ENCODE results near the gene FAM13C.

Gene FAM13C

GRCh38 chr10:59342000-59342399 lies 20.3 kb downstream of the FAM13C start:
- no peaks in the 10 kb centered on the region for H3K36me3 ChIP-seq (ENCODE audit: control insufficient read depth in 5 of 5, insufficient read depth in 5 of 5, low read length in 5 of 5)
- no peaks in the 10 kb centered on the region for H3K9me3 ChIP-seq (ENCODE audit: control insufficient read depth in 5 of 5, low read length in 5 of 5)
- H3K27me3 ChIP-seq (ENCODE audit: control insufficient read depth in 5 of 5, insufficient read depth in 4 of 5, low read length in 5 of 5) = no peaks in the 10 kb centered on the region
- H3K9ac ChIP-seq (ENCODE audit: low read length in 5 of 5) = no peak overlapping the region
- H3K27ac ChIP-seq (ENCODE audit: low read depth, low read length) = no peak overlapping the region
- no peak overlapping the region for H3K4me3 ChIP-seq (ENCODE audit: low read depth in 1 of 5, low read length in 5 of 5)
- peaks cover 0 to 8% (median 4%) of the 10 kb centered on the region in 5 donors for H3K4me1 ChIP-seq (ENCODE audit: control insufficient read depth in 5 of 5, insufficient read depth in 5 of 5, low read length in 5 of 5)

GRCh38 chr10:59340285-59340684 lies 22.1 kb downstream of the FAM13C start:
- Histone ChIP-seq H3K36me3 (ENCODE audit: control insufficient read depth in 5 of 5, insufficient read depth in 5 of 5, low read length in 5 of 5) (no peaks in the 10 kb centered on the region), H3K4me1 (ENCODE audit: control insufficient read depth in 5 of 5, insufficient read depth in 5 of 5, low read length in 5 of 5) (peaks cover 3 to 19% (median 14%) of the 10 kb centered on the region in 5 donors), H3K27me3 (ENCODE audit: control insufficient read depth in 5 of 5, insufficient read depth in 4 of 5, low read length in 5 of 5) (no peaks in the 10 kb centered on the region), H3K4me3 (ENCODE audit: low read depth in 1 of 5, low read length in 5 of 5) (no peak overlapping the region), H3K27ac (ENCODE audit: low read depth, low read length) (no peak overlapping the region), H3K9ac (ENCODE audit: low read length in 5 of 5) (no peak overlapping the region), H3K9me3 (ENCODE audit: control insufficient read depth in 5 of 5, low read length in 5 of 5) (no peaks in the 10 kb centered on the region)

GRCh38 chr10:59339351-59339750 lies 23.0 kb downstream of the FAM13C start:
- H3K9me3 ChIP-seq (ENCODE audit: control insufficient read depth in 5 of 5, low read length in 5 of 5) = no peaks in the 10 kb centered on the region
- peaks cover 3 to 19% (median 14%) of the 10 kb centered on the region in 5 donors for H3K4me1 ChIP-seq (ENCODE audit: control insufficient read depth in 5 of 5, insufficient read depth in 5 of 5, low read length in 5 of 5)
- no peaks in the 10 kb centered on the region for H3K27me3 ChIP-seq (ENCODE audit: control insufficient read depth in 5 of 5, insufficient read depth in 4 of 5, low read length in 5 of 5)
- no peak overlapping the region for H3K9ac ChIP-seq (ENCODE audit: low read length in 5 of 5)
- H3K36me3 ChIP-seq (ENCODE audit: control insufficient read depth in 5 of 5, insufficient read depth in 5 of 5, low read length in 5 of 5) = no peaks in the 10 kb centered on the region
- no peak overlapping the region for H3K4me3 ChIP-seq (ENCODE audit: low read depth in 1 of 5, low read length in 5 of 5)
- H3K27ac ChIP-seq (ENCODE audit: low read depth, low read length) = no peak overlapping the region

- no peaks in the 10 kb centered on the region for H3K36me3 ChIP-seq (ENCODE audit: control insufficient read depth in 5 of 5, insufficient read depth in 5 of 5, low read length in 5 of 5)
- peak overlapping the region in 1 of 5 donors; percentile 38 for H3K9ac ChIP-seq (ENCODE audit: low read length in 5 of 5)
- no peaks in the 10 kb centered on the region for H3K27me3 ChIP-seq (ENCODE audit: control insufficient read depth in 5 of 5, insufficient read depth in 4 of 5, low read length in 5 of 5)
- no peak overlapping the region for H3K4me3 ChIP-seq (ENCODE audit: low read depth in 1 of 5, low read length in 5 of 5)
- H3K4me1 ChIP-seq (ENCODE audit: control insufficient read depth in 5 of 5, insufficient read depth in 5 of 5, low read length in 5 of 5) = peaks cover 3 to 19% (median 14%) of the 10 kb centered on the region in 5 donors
- H3K27ac ChIP-seq (ENCODE audit: low read depth, low read length) = peak overlapping the region; percentile 39
- no peaks in the 10 kb centered on the region for H3K9me3 ChIP-seq (ENCODE audit: control insufficient read depth in 5 of 5, low read length in 5 of 5)
Observed at GRCh38 chr10:59337201-59337652, 25.1 kb downstream of the FAM13C start.

- Histone ChIP-seq H3K27me3 (ENCODE audit: control insufficient read depth in 5 of 5, insufficient read depth in 4 of 5, low read length in 5 of 5) (no peaks in the 10 kb centered on the region), H3K27ac (ENCODE audit: low read depth, low read length) (peak overlapping the region; percentile 39), H3K36me3 (ENCODE audit: control insufficient read depth in 5 of 5, insufficient read depth in 5 of 5, low read length in 5 of 5) (no peaks in the 10 kb centered on the region), H3K4me3 (ENCODE audit: low read depth in 1 of 5, low read length in 5 of 5) (no peak overlapping the region), H3K9ac (ENCODE audit: low read length in 5 of 5) (no peak overlapping the region), H3K9me3 (ENCODE audit: control insufficient read depth in 5 of 5, low read length in 5 of 5) (no peaks in the 10 kb centered on the region), H3K4me1 (ENCODE audit: control insufficient read depth in 5 of 5, insufficient read depth in 5 of 5, low read length in 5 of 5) (peaks cover 3 to 19% (median 14%) of the 10 kb centered on the region in 5 donors)
Observed at GRCh38 chr10:59336632-59337031, 25.7 kb downstream of the FAM13C start.

- Histone ChIP-seq H3K9me3 (ENCODE audit: control insufficient read depth in 5 of 5, low read length in 5 of 5) (no peaks in the 10 kb centered on the region), H3K4me3 (ENCODE audit: low read depth in 1 of 5, low read length in 5 of 5) (no peak overlapping the region), H3K36me3 (ENCODE audit: control insufficient read depth in 5 of 5, insufficient read depth in 5 of 5, low read length in 5 of 5) (no peaks in the 10 kb centered on the region), H3K9ac (ENCODE audit: low read length in 5 of 5) (no peak overlapping the region), H3K4me1 (ENCODE audit: control insufficient read depth in 5 of 5, insufficient read depth in 5 of 5, low read length in 5 of 5) (peaks cover 3 to 19% (median 14%) of the 10 kb centered on the region in 5 donors), H3K27ac (ENCODE audit: low read depth, low read length) (no peak overlapping the region), H3K27me3 (ENCODE audit: control insufficient read depth in 5 of 5, insufficient read depth in 4 of 5, low read length in 5 of 5) (no peaks in the 10 kb centered on the region)
Observed at GRCh38 chr10:59335497-59335896, 26.9 kb downstream of the FAM13C start.

- Histone ChIP-seq H3K27me3 (ENCODE audit: control insufficient read depth in 5 of 5, insufficient read depth in 4 of 5, low read length in 5 of 5) (no peaks in the 10 kb centered on the region), H3K4me3 (ENCODE audit: low read depth in 1 of 5, low read length in 5 of 5) (no peak overlapping the region), H3K4me1 (ENCODE audit: control insufficient read depth in 5 of 5, insufficient read depth in 5 of 5, low read length in 5 of 5) (peaks cover 3 to 19% (median 14%) of the 10 kb centered on the region in 5 donors), H3K9ac (ENCODE audit: low read length in 5 of 5) (no peak overlapping the region), H3K27ac (ENCODE audit: low read depth, low read length) (no peak overlapping the region), H3K36me3 (ENCODE audit: control insufficient read depth in 5 of 5, insufficient read depth in 5 of 5, low read length in 5 of 5) (no peaks in the 10 kb centered on the region), H3K9me3 (ENCODE audit: control insufficient read depth in 5 of 5, low read length in 5 of 5) (no peaks in the 10 kb centered on the region)
Observed at GRCh38 chr10:59333701-59334100, 28.6 kb downstream of the FAM13C start.

GRCh38 chr10:59332581-59332980 lies 29.8 kb downstream of the FAM13C start:
- no peak overlapping the region for H3K27ac ChIP-seq (ENCODE audit: low read depth, low read length)
- no peak overlapping the region for H3K4me3 ChIP-seq (ENCODE audit: low read depth in 1 of 5, low read length in 5 of 5)
- H3K27me3 ChIP-seq (ENCODE audit: control insufficient read depth in 5 of 5, insufficient read depth in 4 of 5, low read length in 5 of 5) = no peaks in the 10 kb centered on the region
- no peak overlapping the region for H3K9ac ChIP-seq (ENCODE audit: low read length in 5 of 5)
- no peaks in the 10 kb centered on the region for H3K36me3 ChIP-seq (ENCODE audit: control insufficient read depth in 5 of 5, insufficient read depth in 5 of 5, low read length in 5 of 5)
- no peaks in the 10 kb centered on the region for H3K9me3 ChIP-seq (ENCODE audit: control insufficient read depth in 5 of 5, low read length in 5 of 5)
- H3K4me1 ChIP-seq (ENCODE audit: control insufficient read depth in 5 of 5, insufficient read depth in 5 of 5, low read length in 5 of 5) = peaks cover 3 to 15% (median 13%) of the 10 kb centered on the region in 5 donors

- Histone ChIP-seq H3K4me3 (ENCODE audit: low read depth in 1 of 5, low read length in 5 of 5) (no peak overlapping the region), H3K9ac (ENCODE audit: low read length in 5 of 5) (no peak overlapping the region), H3K27ac (ENCODE audit: low read depth, low read length) (no peak overlapping the region), H3K9me3 (ENCODE audit: control insufficient read depth in 5 of 5, low read length in 5 of 5) (no peaks in the 10 kb centered on the region), H3K27me3 (ENCODE audit: control insufficient read depth in 5 of 5, insufficient read depth in 4 of 5, low read length in 5 of 5) (no peaks in the 10 kb centered on the region), H3K36me3 (ENCODE audit: control insufficient read depth in 5 of 5, insufficient read depth in 5 of 5, low read length in 5 of 5) (no peaks in the 10 kb centered on the region), H3K4me1 (ENCODE audit: control insufficient read depth in 5 of 5, insufficient read depth in 5 of 5, low read length in 5 of 5) (peaks cover 3 to 7% (median 6%) of the 10 kb centered on the region in 5 donors)
Observed at GRCh38 chr10:59331661-59332060, 30.7 kb downstream of the FAM13C start.

- Histone ChIP-seq H3K27ac (ENCODE audit: low read depth, low read length) (no peak overlapping the region), H3K27me3 (ENCODE audit: control insufficient read depth in 5 of 5, insufficient read depth in 4 of 5, low read length in 5 of 5) (no peaks in the 10 kb centered on the region), H3K36me3 (ENCODE audit: control insufficient read depth in 5 of 5, insufficient read depth in 5 of 5, low read length in 5 of 5) (peaks cover 0 to 5% (median 0%) of the 10 kb centered on the region in 5 donors), H3K9ac (ENCODE audit: low read length in 5 of 5) (no peak overlapping the region), H3K9me3 (ENCODE audit: control insufficient read depth in 5 of 5, low read length in 5 of 5) (peaks cover 0 to 2% (median 0%) of the 10 kb centered on the region in 5 donors), H3K4me3 (ENCODE audit: low read depth in 1 of 5, low read length in 5 of 5) (no peak overlapping the region), H3K4me1 (ENCODE audit: control insufficient read depth in 5 of 5, insufficient read depth in 5 of 5, low read length in 5 of 5) (peaks cover 4 to 17% (median 9%) of the 10 kb centered on the region in 5 donors)
Observed at GRCh38 chr10:59325116-59325515, 37.2 kb downstream of the FAM13C start.
